Measurements from ENCODE around the gene BCL10. TPM values are rescaled to one million over a fixed set of nuclear protein-coding genes. Genes with fewer than 3 reads are reported as not detected.

Gene BCL10
- total RNA-seq, 1 donor = 30.4 TPM

DNA sequence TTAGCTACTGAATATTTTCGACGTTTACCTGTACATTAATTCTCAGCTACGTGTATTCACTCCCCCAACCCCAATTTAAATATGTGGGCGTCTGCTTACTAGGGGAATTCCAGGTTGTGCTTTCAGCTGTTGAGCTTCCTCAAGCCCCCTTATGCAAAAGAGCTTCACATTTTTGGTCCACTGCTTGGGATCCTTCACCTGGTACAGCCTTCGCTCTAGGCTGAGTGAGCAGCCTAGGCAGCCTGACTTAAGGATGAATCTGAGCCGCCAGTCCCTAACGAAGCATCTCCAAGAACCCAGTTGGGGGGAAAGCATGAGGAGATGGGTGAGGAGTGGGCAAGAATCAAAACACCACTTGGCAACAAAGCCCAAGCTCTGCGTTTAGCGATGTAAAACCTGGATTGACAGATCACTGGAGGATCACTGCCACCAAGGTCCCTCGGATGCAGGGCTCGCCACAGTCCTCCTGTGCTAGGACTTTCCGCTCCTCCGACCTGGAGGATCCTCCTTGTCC lies 674 bp downstream of the BCL10 start:
- Histone ChIP-seq H3K4me3 (ENCODE audit: insufficient read depth, low read length) (peak overlapping the region; percentile 82), H4K20me1 (ENCODE audit: insufficient read depth, low read length) (peaks cover 29% of the 10 kb centered on the region), H3K27ac (ENCODE audit: low read depth, low read length) (peak overlapping the region; percentile 86), H3K36me3 (ENCODE audit: insufficient read depth, low read length) (peaks cover 10% of the 10 kb centered on the region), H3K79me2 (ENCODE audit: insufficient read depth, low read length) (peaks cover 55% of the 10 kb centered on the region), H2AFZ (ENCODE audit: low read length) (peak overlapping the region; percentile 52), H3K9me3 (ENCODE audit: low read depth, low read length) (no peaks in the 10 kb centered on the region), H3K4me2 (ENCODE audit: insufficient read depth, low read length) (peak overlapping the region; percentile 90), H3K4me1 (ENCODE audit: insufficient read depth, low read length) (peaks cover 33% of the 10 kb centered on the region), H3K27me3 (ENCODE audit: insufficient read depth, low read length) (no peaks in the 10 kb centered on the region)
- TF ChIP-seq, protein P1, sequence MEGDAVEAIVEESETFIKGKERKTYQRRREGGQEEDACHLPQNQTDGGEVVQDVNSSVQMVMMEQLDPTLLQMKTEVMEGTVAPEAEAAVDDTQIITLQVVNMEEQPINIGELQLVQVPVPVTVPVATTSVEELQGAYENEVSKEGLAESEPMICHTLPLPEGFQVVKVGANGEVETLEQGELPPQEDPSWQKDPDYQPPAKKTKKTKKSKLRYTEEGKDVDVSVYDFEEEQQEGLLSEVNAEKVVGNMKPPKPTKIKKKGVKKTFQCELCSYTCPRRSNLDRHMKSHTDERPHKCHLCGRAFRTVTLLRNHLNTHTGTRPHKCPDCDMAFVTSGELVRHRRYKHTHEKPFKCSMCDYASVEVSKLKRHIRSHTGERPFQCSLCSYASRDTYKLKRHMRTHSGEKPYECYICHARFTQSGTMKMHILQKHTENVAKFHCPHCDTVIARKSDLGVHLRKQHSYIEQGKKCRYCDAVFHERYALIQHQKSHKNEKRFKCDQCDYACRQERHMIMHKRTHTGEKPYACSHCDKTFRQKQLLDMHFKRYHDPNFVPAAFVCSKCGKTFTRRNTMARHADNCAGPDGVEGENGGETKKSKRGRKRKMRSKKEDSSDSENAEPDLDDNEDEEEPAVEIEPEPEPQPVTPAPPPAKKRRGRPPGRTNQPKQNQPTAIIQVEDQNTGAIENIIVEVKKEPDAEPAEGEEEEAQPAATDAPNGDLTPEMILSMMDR (IDR thresholded peaks at IDR 0.05; ENCODE audit: extremely low read depth, low read depth, low read length) = no peak
- no peak for DNase-seq (ENCODE audit: insufficient read length, low spot score, missing footprints)

DNA sequence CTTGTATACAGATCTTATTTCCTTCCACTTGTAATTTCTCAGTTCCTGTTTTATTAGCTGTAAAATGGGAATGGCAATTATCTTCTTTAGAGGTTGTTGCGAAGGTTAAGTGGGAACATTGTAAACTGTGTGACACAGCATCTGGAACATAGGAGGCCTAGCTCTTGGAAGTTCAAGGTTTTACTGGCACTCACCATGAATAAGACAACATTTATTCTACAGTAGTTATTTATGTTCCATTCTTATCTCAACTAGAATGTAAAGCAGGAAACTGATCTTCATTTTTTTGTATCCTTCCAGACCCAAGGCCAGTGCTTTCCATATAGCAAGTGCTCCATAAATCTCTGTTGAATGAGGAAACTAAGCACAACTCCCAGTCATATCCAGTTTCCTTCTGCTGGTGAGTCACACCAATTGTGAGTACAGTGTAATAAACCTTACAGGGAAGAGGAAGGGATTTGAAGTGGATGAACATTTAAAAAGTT lies 1.4 kb downstream of the BCL10 start:
- Histone ChIP-seq H2AFZ (ENCODE audit: low read length) (no peak overlapping the region), H3K4me3 (ENCODE audit: insufficient read depth, low read length) (peak overlapping the region; percentile 82), H3K27ac (ENCODE audit: low read depth, low read length) (peak overlapping the region; percentile 86), H3K4me1 (ENCODE audit: insufficient read depth, low read length) (peaks cover 33% of the 10 kb centered on the region), H3K36me3 (ENCODE audit: insufficient read depth, low read length) (peaks cover 17% of the 10 kb centered on the region), H3K9me3 (ENCODE audit: low read depth, low read length) (no peaks in the 10 kb centered on the region), H3K79me2 (ENCODE audit: insufficient read depth, low read length) (peaks cover 62% of the 10 kb centered on the region), H4K20me1 (ENCODE audit: insufficient read depth, low read length) (peaks cover 29% of the 10 kb centered on the region), H3K27me3 (ENCODE audit: insufficient read depth, low read length) (no peaks in the 10 kb centered on the region), H3K4me2 (ENCODE audit: insufficient read depth, low read length) (peak overlapping the region; percentile 90)
- DNase-seq (ENCODE audit: insufficient read length, low spot score, missing footprints) = no peak
- TF ChIP-seq, protein P1 (IDR thresholded peaks at IDR 0.05; ENCODE audit: extremely low read depth, low read depth, low read length) = no peak

DNA sequence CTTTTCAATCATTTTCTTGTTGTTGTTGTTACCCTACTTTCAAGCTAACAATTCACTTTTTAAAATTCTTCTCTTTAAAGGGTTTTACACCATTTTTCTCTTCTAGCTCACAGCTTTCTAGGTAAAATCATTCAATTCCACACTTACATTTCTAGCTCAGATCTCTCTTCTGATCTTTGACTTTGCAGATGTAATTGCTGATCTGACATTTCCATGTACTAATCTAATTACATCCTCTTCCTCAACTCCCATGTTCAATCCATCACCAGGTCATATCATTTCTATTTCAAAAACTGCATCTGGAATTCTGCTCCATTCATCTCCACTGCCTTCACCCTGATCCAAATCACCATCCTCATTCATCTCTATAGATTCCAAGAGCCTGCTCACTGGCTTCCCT lies 3.0 kb downstream of the BCL10 start:
- Histone ChIP-seq H3K27ac (ENCODE audit: low read depth, low read length) (no peak overlapping the region), H3K36me3 (ENCODE audit: insufficient read depth, low read length) (peaks cover 32% of the 10 kb centered on the region), H4K20me1 (ENCODE audit: insufficient read depth, low read length) (peaks cover 29% of the 10 kb centered on the region), H2AFZ (ENCODE audit: low read length) (no peak overlapping the region), H3K79me2 (ENCODE audit: insufficient read depth, low read length) (peaks cover 75% of the 10 kb centered on the region), H3K4me3 (ENCODE audit: insufficient read depth, low read length) (peak overlapping the region; percentile 82), H3K27me3 (ENCODE audit: insufficient read depth, low read length) (no peaks in the 10 kb centered on the region), H3K4me1 (ENCODE audit: insufficient read depth, low read length) (peaks cover 21% of the 10 kb centered on the region), H3K9me3 (ENCODE audit: low read depth, low read length) (no peaks in the 10 kb centered on the region), H3K4me2 (ENCODE audit: insufficient read depth, low read length) (peak overlapping the region; percentile 90)
- DNase-seq (ENCODE audit: insufficient read length, low spot score, missing footprints) = no peak
- TF ChIP-seq, protein P1 (IDR thresholded peaks at IDR 0.05; ENCODE audit: extremely low read depth, low read depth, low read length) = no peak

DNA sequence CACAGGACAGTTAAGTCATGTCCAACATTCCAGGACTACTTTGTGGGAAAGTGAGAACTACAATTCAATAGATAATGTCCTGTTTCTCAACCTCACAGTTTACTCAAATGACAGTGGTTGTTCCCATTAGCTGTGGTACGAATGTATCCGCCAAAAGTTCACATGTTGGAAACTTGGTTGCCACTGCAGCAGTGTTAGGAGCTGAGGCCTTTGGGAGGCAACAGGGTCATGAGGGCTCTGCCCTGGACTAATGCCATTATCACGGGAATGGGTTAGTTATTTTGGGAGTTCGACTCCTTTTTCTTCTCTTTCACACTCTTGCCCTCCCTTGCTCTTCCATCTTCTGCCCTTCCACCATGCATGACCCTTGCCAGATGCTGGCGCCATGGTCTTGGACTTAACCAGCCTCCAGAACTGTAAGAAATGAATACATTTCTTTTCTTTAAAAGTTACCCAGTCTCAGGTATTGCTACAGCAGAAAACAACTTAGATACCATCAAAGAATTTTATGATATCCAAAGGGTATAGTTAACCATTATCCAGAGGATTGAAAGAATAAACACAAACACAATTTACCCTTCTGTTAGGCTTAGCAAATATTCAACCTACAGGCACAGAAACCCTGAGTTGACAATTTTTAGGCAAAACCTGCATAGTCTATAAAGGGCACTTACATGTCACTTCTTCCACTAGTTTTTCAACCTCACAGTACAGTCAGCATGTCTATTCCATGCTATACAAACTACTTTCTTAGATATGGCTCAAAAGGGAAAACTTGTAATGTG lies 7.4 kb downstream of the BCL10 start:
- Histone ChIP-seq H3K4me3 (ENCODE audit: insufficient read depth, low read length) (no peak overlapping the region), H3K36me3 (ENCODE audit: insufficient read depth, low read length) (peaks cover 61% of the 10 kb centered on the region), H4K20me1 (ENCODE audit: insufficient read depth, low read length) (peaks cover 21% of the 10 kb centered on the region), H3K4me1 (ENCODE audit: insufficient read depth, low read length) (peaks cover 11% of the 10 kb centered on the region), H3K4me2 (ENCODE audit: insufficient read depth, low read length) (no peak overlapping the region), H3K27ac (ENCODE audit: low read depth, low read length) (no peak overlapping the region), H3K27me3 (ENCODE audit: insufficient read depth, low read length) (no peaks in the 10 kb centered on the region), H3K9me3 (ENCODE audit: low read depth, low read length) (no peaks in the 10 kb centered on the region), H2AFZ (ENCODE audit: low read length) (no peak overlapping the region), H3K79me2 (ENCODE audit: insufficient read depth, low read length) (peaks cover 58% of the 10 kb centered on the region)
- no peak for DNase-seq (ENCODE audit: insufficient read length, low spot score, missing footprints)
- TF ChIP-seq, protein P1 (IDR thresholded peaks at IDR 0.05; ENCODE audit: extremely low read depth, low read depth, low read length) = no peak

Data from osteoblast (primary cell).